Stimulated activated CD8-positive, alpha-beta memory T cell treated with anti-CD3 and anti-CD28 coated beads, Interleukin-12 subunit alpha, Interleukin-12 subunit beta, amount 100 ng/mL, for 1 hour (primary cell): ENCODE data around the gene CHIT1.

Experiments used
- DNase-seq: peaks from one replicate; pipeline ENCODE4 v3.0.0-alpha.2; 2020; ENCODE audit warnings: low read depth

The CHIT1 gene

GRCh38 chr1:203188686-203189232 is 40.7 kb downstream of the CHIT1 start:
- no peak for DNase-seq

- DNase-seq: no peak
Measured at GRCh38 chr1:203187689-203188264, 41.7 kb downstream of the CHIT1 start.

- DNase-seq: no peak
Measured at GRCh38 chr1:203187304-203187685, 42.2 kb downstream of the CHIT1 start.

- DNase-seq: no peak
Measured at GRCh38 chr1:203186446-203187303, 42.8 kb downstream of the CHIT1 start, which contains the start of gene CHI3L1. Gene CHI3L1 (minus strand): TSS chr1:203186704. CDS start chr1:203186623, 81 bp downstream.

- DNase-seq: no peak
Measured at GRCh38 chr1:203186091-203186445, 43.4 kb downstream of the CHIT1 start.

- DNase-seq: no peak
Measured at GRCh38 chr1:203185585-203185984, 43.9 kb downstream of the CHIT1 start.

- no peak for DNase-seq
Measured at GRCh38 chr1:203185061-203185461, 44.4 kb downstream of the CHIT1 start.

GRCh38 chr1:203184467-203184866 is 45.0 kb downstream of the CHIT1 start:
- no peak for DNase-seq

GRCh38 chr1:203183828-203184227 is 45.6 kb downstream of the CHIT1 start:
- no peak for DNase-seq

GRCh38 chr1:203182387-203182953 is 47.0 kb downstream of the CHIT1 start:
- no peak for DNase-seq

- DNase-seq: no peak
Measured at GRCh38 chr1:203181586-203182386, 47.7 kb downstream of the CHIT1 start.

GRCh38 chr1:203180611-203181330 is 48.7 kb downstream of the CHIT1 start:
- no peak for DNase-seq

GRCh38 chr1:203179667-203180005 is 49.8 kb downstream of the CHIT1 start:
- DNase-seq: no peak

GRCh38 chr1:203178821-203179666 is 50.4 kb downstream of the CHIT1 start:
- DNase-seq: no peak

- no peak for DNase-seq
Measured at GRCh38 chr1:203178083-203178482, 51.4 kb downstream of the CHIT1 start.

GRCh38 chr1:203177470-203178039 is 51.9 kb downstream of the CHIT1 start:
- no peak for DNase-seq

- no peak for DNase-seq
Measured at GRCh38 chr1:203177036-203177405, 52.5 kb downstream of the CHIT1 start.

- DNase-seq: no peak
Measured at GRCh38 chr1:203176273-203177035, 53.0 kb downstream of the CHIT1 start.

- DNase-seq: no peak
Measured at GRCh38 chr1:203175827-203176241, 53.6 kb downstream of the CHIT1 start.
